OCI-LY7 (cell line): Measurements from ENCODE around the gene PDLIM3. TPM values are rescaled to one million over a fixed set of nuclear protein-coding genes. Genes with fewer than 3 reads are reported as not detected.

Experiments used
- BruUV-seq: library from RNA; stranded (reverse); fragments of 400-500 nt; replicated peaks from 2 replicates; lab custom pipeline; 2021; lab: Mats Ljungman, UMichigan
- CTCF ChIA-PET: fragments of 300-600 bp; sonication (Branson Sonifier 250); formaldehyde crosslinking; loops from one replicate; lab custom pipeline; 2022; ENCODE audit warnings: antibody characterized with exemption; ENCODE audit not compliant: unreplicated experiment; lab: Charles Lee
- POLR2A ChIA-PET: fragments of 300-600 bp; sonication (Branson Sonifier 250); formaldehyde crosslinking; loops from one replicate; lab custom pipeline; 2022; ENCODE audit warnings: antibody characterized with exemption; lab: Charles Lee
- DNase-seq: peaks from one replicate; pipeline ENCODE4 v3.0.0-alpha.2; 2015; ENCODE audit warnings: low spot score
- H2AFZ ChIP-seq: fragments of 200-600 bp; sonication (generic), shearing (Covaris generic); 2 replicates; pipeline ENCODE4 v1.6.1; 2014; ENCODE audit warnings: mild to moderate bottlenecking, antibody characterized with exemption, low read length, moderate library complexity
- H3K27ac ChIP-seq: fragments of 200-600 bp; sonication (generic); 2 replicates; pipeline ENCODE4 v1.5.1; 2014; ENCODE audit warnings: mixed run types, low read depth, mild to moderate bottlenecking, moderate library complexity, low read length, inconsistent platforms; ENCODE audit not compliant: poor library complexity, severe bottlenecking
- H3K36me3 ChIP-seq: fragments of 200-600 bp; sonication (generic); 2 replicates; pipeline ENCODE4 v1.6.1; 2014; ENCODE audit warnings: mild to moderate bottlenecking, antibody characterized with exemption, low read length, moderate library complexity, mixed read lengths; ENCODE audit not compliant: insufficient read depth
- H3K4me1 ChIP-seq: fragments of 200-600 bp; sonication (generic); 2 replicates; pipeline ENCODE4 v1.5.1; 2014; ENCODE audit warnings: mild to moderate bottlenecking, low read length; ENCODE audit not compliant: insufficient read depth, poor library complexity, severe bottlenecking
- H3K4me2 ChIP-seq: fragments of 200-600 bp; sonication (generic); 2 replicates; pipeline ENCODE4 v1.6.1; 2014; ENCODE audit warnings: mild to moderate bottlenecking, low read length
- H3K4me3 ChIP-seq: fragments of 200-600 bp; sonication (generic); 2 replicates; pipeline ENCODE4 v1.5.1; 2014; ENCODE audit warnings: mild to moderate bottlenecking, low read depth, low read length; ENCODE audit not compliant: poor library complexity, severe bottlenecking
- H3K79me2 ChIP-seq: fragments of 200-600 bp; sonication (generic); 2 replicates; pipeline ENCODE4 v1.6.1; 2016; ENCODE audit warnings: low read depth, mild to moderate bottlenecking, low read length, moderate library complexity, mixed read lengths; ENCODE audit not compliant: insufficient read depth
- H3K9me2 ChIP-seq: fragments of 200-600 bp; sonication (generic); 2 replicates; pipeline ENCODE4 v1.6.1; 2016; ENCODE audit warnings: mild to moderate bottlenecking, low read length, mixed read lengths; ENCODE audit not compliant: insufficient read depth
- H3K9me3 ChIP-seq: fragments of 200-600 bp; sonication (generic); 2 replicates; pipeline ENCODE4 v1.6.1; 2014; ENCODE audit warnings: mild to moderate bottlenecking, mixed run types, low read length, mixed read lengths
- H4K20me1 ChIP-seq: fragments of 200-600 bp; sonication (generic); 2 replicates; pipeline ENCODE4 v1.6.1; 2014; ENCODE audit warnings: mild to moderate bottlenecking, antibody characterized with exemption, low read length, moderate library complexity, mixed read lengths; ENCODE audit not compliant: insufficient read depth
- EZH2phosphoT487 ChIP-seq: fragments of 200-600 bp; sonication (generic); IDR thresholded peaks from 2 replicates; pipeline ENCODE4 v1.6.1; 2018; ENCODE audit warnings: low read depth, borderline replicate concordance, mild to moderate bottlenecking, mixed run types, antibody characterized with exemption, low read length, moderate library complexity, mixed read lengths
- intact Hi-C: fragments of 100-400 bp; cut with micrococcal nuclease; formaldehyde crosslinking; loops from one replicate; pipeline ENCODE4 v1.10.0; 2022; ENCODE audit not compliant: unreplicated experiment
- total RNA-seq, 2 experiments: library from RNA; depleted of rRNA in 1 of 2; stranded (reverse); fragments of >200 nt in 1 of 2; shearing (Covaris generic) in 1 of 2; gene quantifications; 2 replicates each; pipeline ENCODE4 v1.2.3, GENCODE V29; 2014 to 2022
- TF ChIP-seq, protein P1 (sequence below): fragments of 200-600 bp; sonication (generic); conservative IDR thresholded peaks from 2 replicates; pipeline ENCODE4 v1.5.1; 2014; ENCODE audit warnings: mild to moderate bottlenecking, antibody characterized with exemption, low read length, moderate library complexity, mixed read lengths

Gene PDLIM3
- total RNA-seq, 2 experiments from 2014 or later: 0.03 TPM; not detected in 1

DNA sequence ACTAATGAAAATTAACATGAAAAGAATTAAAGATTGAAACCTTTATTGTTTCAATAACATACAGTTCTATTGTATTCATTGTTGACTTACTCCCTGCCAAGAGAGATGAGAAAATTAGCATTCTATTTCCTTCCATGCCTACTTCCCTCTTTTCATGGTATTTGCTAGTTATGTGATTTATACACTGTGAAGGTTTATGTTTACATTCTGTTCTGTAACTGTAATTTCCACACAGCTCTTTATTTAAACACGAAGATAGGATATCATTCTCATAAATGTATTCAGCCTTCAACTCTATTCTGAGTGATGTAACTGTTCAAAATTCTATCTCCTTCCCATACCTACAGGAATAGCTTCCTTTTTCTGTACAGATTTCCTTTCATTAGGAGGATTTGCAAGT, 70.4 kb downstream of the PDLIM3 start:
- POLR2A ChIA-PET: interaction anchor here (0.5 to 1.2 kb wide), 7 partner anchors 9 to 1190 kb away, joined by 3 to 4 read pairs (median 3); no protein-coding TSS in a partner anchor
- intact Hi-C loops: no loop called here
- DNase-seq: no peak
- H3K9me2 ChIP-seq: no peaks in the 10 kb centered on the region
- no peak overlapping the region for H2AFZ ChIP-seq
- H3K4me3 ChIP-seq: no peak overlapping the region
- H3K4me2 ChIP-seq: no peak overlapping the region
- H3K27ac ChIP-seq: no peak overlapping the region
- no peaks in the 10 kb centered on the region for H4K20me1 ChIP-seq
- H3K9me3 ChIP-seq: no peaks in the 10 kb centered on the region
- H3K79me2 ChIP-seq: no peaks in the 10 kb centered on the region
- no peaks in the 10 kb centered on the region for H3K36me3 ChIP-seq
- peaks cover 15% of the 10 kb centered on the region for H3K4me1 ChIP-seq
- no TSS peak for BruUV-seq
- CTCF ChIA-PET: no interaction called here
- TF ChIP-seq, protein P1, sequence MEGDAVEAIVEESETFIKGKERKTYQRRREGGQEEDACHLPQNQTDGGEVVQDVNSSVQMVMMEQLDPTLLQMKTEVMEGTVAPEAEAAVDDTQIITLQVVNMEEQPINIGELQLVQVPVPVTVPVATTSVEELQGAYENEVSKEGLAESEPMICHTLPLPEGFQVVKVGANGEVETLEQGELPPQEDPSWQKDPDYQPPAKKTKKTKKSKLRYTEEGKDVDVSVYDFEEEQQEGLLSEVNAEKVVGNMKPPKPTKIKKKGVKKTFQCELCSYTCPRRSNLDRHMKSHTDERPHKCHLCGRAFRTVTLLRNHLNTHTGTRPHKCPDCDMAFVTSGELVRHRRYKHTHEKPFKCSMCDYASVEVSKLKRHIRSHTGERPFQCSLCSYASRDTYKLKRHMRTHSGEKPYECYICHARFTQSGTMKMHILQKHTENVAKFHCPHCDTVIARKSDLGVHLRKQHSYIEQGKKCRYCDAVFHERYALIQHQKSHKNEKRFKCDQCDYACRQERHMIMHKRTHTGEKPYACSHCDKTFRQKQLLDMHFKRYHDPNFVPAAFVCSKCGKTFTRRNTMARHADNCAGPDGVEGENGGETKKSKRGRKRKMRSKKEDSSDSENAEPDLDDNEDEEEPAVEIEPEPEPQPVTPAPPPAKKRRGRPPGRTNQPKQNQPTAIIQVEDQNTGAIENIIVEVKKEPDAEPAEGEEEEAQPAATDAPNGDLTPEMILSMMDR: no peak
- TF ChIP-seq EZH2phosphoT487: no peak

DNA sequence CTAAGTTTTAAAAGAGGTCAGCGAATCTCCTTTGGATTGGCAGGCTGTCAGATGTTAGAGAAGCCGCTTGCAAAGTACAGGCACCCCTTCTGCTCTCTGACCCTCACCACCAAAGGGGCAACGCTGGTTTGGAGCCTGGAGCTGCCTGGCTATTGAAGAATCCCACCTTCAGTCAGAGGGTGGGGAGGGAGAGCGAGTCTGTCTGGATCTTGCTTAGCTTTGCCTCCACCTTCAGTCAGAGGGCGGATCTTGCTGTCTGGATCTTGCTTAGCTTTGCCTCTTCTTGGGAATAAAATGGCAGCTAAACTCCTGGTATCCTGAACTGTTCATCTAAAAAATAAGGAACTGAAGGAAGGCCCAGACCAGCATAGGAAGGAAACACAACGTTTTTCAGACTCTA, 71.1 kb downstream of the PDLIM3 start:
- intact Hi-C loops: no loop called here
- no peaks in the 10 kb centered on the region for H3K9me2 ChIP-seq
- H3K4me1 ChIP-seq: peaks cover 8% of the 10 kb centered on the region
- H3K9me3 ChIP-seq: no peaks in the 10 kb centered on the region
- no peak overlapping the region for H3K4me2 ChIP-seq
- no peak overlapping the region for H2AFZ ChIP-seq
- no peak for TF ChIP-seq EZH2phosphoT487
- TF ChIP-seq, protein P1: no peak
- CTCF ChIA-PET: no interaction called here
- no peaks in the 10 kb centered on the region for H3K36me3 ChIP-seq
- H3K4me3 ChIP-seq: no peak overlapping the region
- no peak overlapping the region for H3K27ac ChIP-seq
- no TSS peak for BruUV-seq
- H4K20me1 ChIP-seq: no peaks in the 10 kb centered on the region
- POLR2A ChIA-PET: interaction anchor here (1.2 kb wide), 2 partner anchors 14 to 16 kb away, joined by 3 to 4 read pairs; no protein-coding TSS in a partner anchor
- no peak for DNase-seq
- H3K79me2 ChIP-seq: no peaks in the 10 kb centered on the region

DNA sequence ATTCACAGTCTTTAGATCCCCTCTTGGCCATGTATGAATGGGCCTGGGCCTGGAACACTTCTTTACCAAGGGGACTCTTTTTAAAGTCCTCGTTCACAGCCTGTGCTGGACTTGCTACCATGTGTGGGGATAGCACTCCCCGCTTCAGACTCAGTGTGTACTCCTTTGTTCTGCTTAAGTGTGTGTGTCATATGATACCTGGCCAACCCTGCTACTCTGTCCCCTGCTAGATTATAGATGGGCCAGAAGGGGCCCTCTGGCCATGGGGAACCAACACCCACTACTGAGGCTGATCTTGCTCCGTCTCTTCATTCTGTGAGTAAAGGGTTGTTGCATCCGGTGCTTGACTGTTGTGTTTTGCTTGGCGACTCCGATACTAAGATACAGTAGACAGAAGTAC, 71.8 kb downstream of the PDLIM3 start:
- POLR2A ChIA-PET: no interaction called here
- no peaks in the 10 kb centered on the region for H3K36me3 ChIP-seq
- H3K4me2 ChIP-seq: no peak overlapping the region
- no peak overlapping the region for H3K4me3 ChIP-seq
- intact Hi-C loops: no loop called here
- BruUV-seq: no TSS peak
- TF ChIP-seq, protein P1: no peak
- TF ChIP-seq EZH2phosphoT487: no peak
- no peak overlapping the region for H3K27ac ChIP-seq
- CTCF ChIA-PET: no interaction called here
- peaks cover 5% of the 10 kb centered on the region for H3K4me1 ChIP-seq
- no peak for DNase-seq
- no peaks in the 10 kb centered on the region for H3K9me2 ChIP-seq
- H3K79me2 ChIP-seq: no peaks in the 10 kb centered on the region
- no peaks in the 10 kb centered on the region for H4K20me1 ChIP-seq
- no peaks in the 10 kb centered on the region for H3K9me3 ChIP-seq
- H2AFZ ChIP-seq: no peak overlapping the region
